Right lobe of liver (tissue), 4 donors: Measurements from ENCODE around the gene RALY.

Experiments
- CTCF ChIP-seq, 4 donors: fragments of 200-600 bp in 3 of 4; fragments of 450-650 bp in 1 of 4; IDR thresholded peaks; one replicate each; pipeline versions ENCODE4 v1.5.1 to v1.8.0; 2016 to 2022; ENCODE audit warnings: antibody characterized with exemption in 4 of 4, mild to moderate bottlenecking in 2 of 4
- POLR2A ChIP-seq: fragments of 450-650 bp; IDR thresholded peaks from one replicate; pipeline ENCODE4 v1.6.1; 2017; ENCODE audit warnings: antibody characterized with exemption, mild to moderate bottlenecking
- donor health status: DM: no; HTN: no; CAD: no.
- donor health status: DM: no; HTN: no; CAD: no.
- donor health status: DM: no; HTN: yes; CAD: no.

- no peak for TF ChIP-seq CTCF (IDR thresholded peaks at IDR 0.05)
- no peak for TF ChIP-seq POLR2A
Observed at GRCh38 chr20:34041226-34041625, 47.5 kb downstream of the RALY start.
